Suprapubic skin (tissue), 3 donors: ENCODE measurements around the gene NOVA2.

Experiments used
- CTCF ChIP-seq, 2 donors: fragments of 200-600 bp in 1 of 2; fragments of 450-650 bp in 1 of 2; sonication (generic) in 1 of 2; IDR thresholded peaks; one replicate each; pipeline ENCODE4 v1.5.1; 2016 to 2019; ENCODE audit warnings: antibody characterized with exemption in 2 of 2, mild to moderate bottlenecking in 1 of 2, moderate library complexity in 1 of 2
- POLR2A ChIP-seq, 2 donors: fragments of 450-650 bp; IDR thresholded peaks; one replicate each; pipeline ENCODE4 v1.6.1; 2017; ENCODE audit warnings: antibody characterized with exemption in 2 of 2, mild to moderate bottlenecking in 2 of 2, moderate library complexity in 2 of 2

GRCh38 chr19:45931055-45931454, 42.6 kb downstream of the NOVA2 start:
- TF ChIP-seq CTCF (IDR thresholded peaks at IDR 0.05) (no peak), POLR2A (IDR thresholded peaks at IDR 0.05) (no peak)
